COR-L47 (cell line): Measurements from ENCODE around the gene SPRR5.

ENCODE experiments used
- DNase-seq: peaks from one replicate; lab custom pipeline; 2025; lab: John Stamatoyannopoulos, UW

Gene SPRR5

GRCh38 chr1:152983234-152983633 is 36.2 kb downstream of the SPRR5 start:
- DNase-seq, result no peak

DNA sequence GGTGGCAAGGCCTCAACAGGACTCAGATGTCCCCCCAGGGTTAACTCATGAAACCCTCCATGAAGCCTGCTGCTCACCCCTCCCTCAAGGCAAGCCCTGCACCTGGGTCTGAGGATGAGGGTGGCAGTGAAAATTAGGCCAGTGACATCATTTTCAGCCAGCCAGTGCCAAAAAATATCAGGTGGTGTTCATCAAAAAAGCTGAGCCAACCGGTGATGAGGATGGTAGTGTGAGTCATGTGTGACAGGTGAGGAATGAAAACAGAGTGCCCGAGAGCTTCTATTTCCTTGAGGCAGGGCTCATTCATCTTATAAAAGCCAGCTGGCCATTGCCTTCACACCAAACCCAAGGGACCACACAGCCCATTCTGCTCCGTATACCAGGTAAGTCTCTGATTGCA is 36.7 kb downstream of the SPRR5 start, which contains the start of gene SPRR1A:
SPRR1A (plus strand) TSS at position 339 of the 400 bp plus-strand sequence. CDS start 1,150 bp downstream, outside the sequence.
- no peak for DNase-seq

GRCh38 chr1:152986578-152986977 is 39.6 kb downstream of the SPRR5 start:
- DNase-seq, result no peak

- no peak for DNase-seq
Measured at GRCh38 chr1:152993186-152993585, 46.2 kb downstream of the SPRR5 start.

- no peak for DNase-seq
Measured at GRCh38 chr1:152995842-152996241, 48.8 kb downstream of the SPRR5 start.

GRCh38 chr1:152996633-152997400 is 49.8 kb downstream of the SPRR5 start:
- no peak for DNase-seq

GRCh38 chr1:152997901-152998300 is 50.9 kb downstream of the SPRR5 start:
- DNase-seq, result no peak

DNA sequence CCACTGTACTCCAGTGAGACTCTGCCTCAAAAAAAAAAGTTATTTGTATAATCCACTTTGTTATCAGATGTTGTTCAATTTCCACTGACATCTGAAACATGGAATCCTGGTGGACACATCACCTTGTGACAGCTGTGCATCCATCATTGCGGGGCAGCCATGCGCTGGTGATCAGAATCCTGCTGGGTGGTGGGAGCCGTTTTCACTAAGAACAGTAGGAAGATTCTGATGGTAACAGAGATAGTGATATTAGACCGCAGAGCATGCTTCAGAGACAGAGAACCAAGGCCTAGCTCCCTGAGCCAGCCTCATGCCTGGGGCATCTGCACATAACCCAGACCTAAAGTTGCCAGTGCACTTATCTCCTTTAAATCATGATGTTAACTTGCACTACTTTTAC is 51.5 kb downstream of the SPRR5 start:
- no peak for DNase-seq
